MG63 (cell line): Measurements from ENCODE around the gene UBE2R2. TPM values are rescaled to one million over a fixed set of nuclear protein-coding genes. Genes with fewer than 3 reads are reported as not detected.
"Not testable (repeated sequence)": the region's sequence is repeated elsewhere in the genome, so short reads cannot be mapped to it uniquely, and the experiment has no call there.

Source experiments
- DNase-seq: peaks from one replicate; pipeline ENCODE4 v3.0.0-alpha.2; 2020
- H3K27me3 ChIP-seq: fragments of 250-450 bp; sonication (Bioruptor Pico); 2 replicates; pipeline ENCODE4 v1.5.1; 2020; ENCODE audit warnings: mild to moderate bottlenecking, moderate library complexity
- H3K36me3 ChIP-seq: fragments of 250-450 bp; sonication (Bioruptor Pico); 2 replicates; pipeline ENCODE4 v1.5.1; 2020; ENCODE audit warnings: mild to moderate bottlenecking, moderate library complexity
- H3K4me3 ChIP-seq: fragments of 250-450 bp; sonication (Bioruptor Pico); 2 replicates; pipeline ENCODE4 v1.5.1; 2020; ENCODE audit warnings: mild to moderate bottlenecking, moderate library complexity
- H3K9me3 ChIP-seq: fragments of 250-450 bp; sonication (Bioruptor Pico); 2 replicates; pipeline ENCODE4 v1.5.1; 2020; ENCODE audit warnings: mild to moderate bottlenecking, moderate library complexity
- total RNA-seq: library from RNA; depleted of rRNA; stranded (reverse); fragments of >200 nt; shearing (Covaris generic); gene quantifications from 2 replicates; pipeline ENCODE4 v1.2.3, GENCODE V29; 2014; ENCODE audit warnings: low replicate concordance

UBE2R2 gene
- total RNA-seq, 1 experiment from 2014 or later = 15.1 TPM

DNA sequence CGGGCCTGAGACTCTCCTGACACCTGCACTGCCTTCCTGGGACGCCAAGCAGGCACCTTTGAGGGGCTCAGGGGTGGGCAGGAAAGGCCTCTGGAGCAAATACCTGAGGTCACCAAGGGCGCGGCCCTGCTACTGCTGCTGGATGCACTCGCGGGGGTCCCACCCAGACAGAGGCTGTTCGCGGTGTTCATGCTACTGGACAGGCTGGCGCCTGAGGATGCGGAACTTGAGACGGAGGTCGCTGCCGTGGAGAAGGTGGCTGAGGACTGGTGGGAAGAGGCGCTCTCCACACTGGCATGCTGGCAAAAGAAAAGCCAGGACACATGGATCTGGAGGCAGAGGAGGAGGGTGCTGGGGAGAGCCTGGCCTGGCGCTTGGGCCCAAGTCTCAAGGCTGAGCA lies 110.7 kb downstream of the UBE2R2 start:
- Histone ChIP-seq H3K27me3 (no peaks in the 10 kb centered on the region), H3K36me3 (peaks cover 6% of the 10 kb centered on the region), H3K9me3 (no peaks in the 10 kb centered on the region), H3K4me3 (no peak overlapping the region)
- no peak for DNase-seq

DNA sequence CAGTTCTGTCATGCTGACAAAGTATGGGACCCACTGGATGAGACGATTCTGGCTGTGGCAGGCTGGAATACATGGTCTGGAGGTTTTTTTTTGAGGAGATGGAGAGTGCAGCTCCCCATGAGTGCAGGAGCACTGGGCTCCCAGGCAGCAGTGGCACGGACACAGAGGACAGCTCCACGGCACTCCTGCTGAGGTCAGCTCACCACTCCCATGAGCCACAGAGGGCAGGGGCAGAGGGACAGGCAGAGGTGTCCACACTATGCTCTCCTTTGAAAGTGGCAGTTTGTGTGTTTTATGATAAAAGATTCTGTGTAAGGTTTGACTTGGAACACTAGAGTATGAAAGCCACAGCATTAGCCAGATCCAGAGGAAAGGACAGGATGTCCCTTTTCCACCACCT lies 114.4 kb downstream of the UBE2R2 start:
- Histone ChIP-seq H3K36me3 (peaks cover 6% of the 10 kb centered on the region), H3K9me3 (no peaks in the 10 kb centered on the region), H3K27me3 (no peaks in the 10 kb centered on the region), H3K4me3 (no peak overlapping the region)
- DNase-seq = no peak

DNA sequence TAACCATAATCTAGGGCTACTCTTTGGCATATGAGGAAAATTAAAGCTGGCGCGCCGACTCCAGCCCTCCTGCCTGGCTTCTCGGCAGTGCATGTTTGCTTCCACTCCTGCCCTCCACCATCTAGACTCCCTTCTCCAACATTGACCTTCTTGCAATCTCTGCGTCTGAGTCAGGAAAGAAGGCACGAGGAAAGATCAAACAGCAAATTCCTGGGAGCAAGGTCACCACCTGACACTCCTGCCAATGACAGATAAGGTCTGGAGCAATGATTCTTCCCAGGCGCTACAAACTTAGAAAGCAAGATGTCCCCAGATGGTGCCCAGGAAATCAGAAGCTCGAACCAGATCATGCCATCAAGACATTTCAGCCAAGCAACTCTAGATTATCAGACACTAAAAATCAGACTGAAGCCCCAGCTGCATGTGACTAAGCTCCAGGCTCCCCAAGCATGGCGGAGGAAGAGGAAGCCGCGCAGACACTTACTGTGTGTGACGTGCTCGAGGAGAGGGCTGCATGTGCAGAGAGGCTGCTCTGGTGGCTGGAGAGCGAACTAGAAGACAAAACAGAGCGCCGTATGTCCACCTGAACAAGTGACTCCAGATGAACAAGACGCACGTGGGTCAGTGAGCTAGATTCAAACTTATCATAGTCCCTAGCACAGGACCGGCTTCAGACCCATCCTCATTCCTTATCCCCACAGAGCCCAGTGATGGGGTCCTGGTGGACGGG lies 115.3 kb downstream of the UBE2R2 start:
- Histone ChIP-seq H3K27me3 (no peaks in the 10 kb centered on the region), H3K9me3 (no peaks in the 10 kb centered on the region), H3K36me3 (peaks cover 6% of the 10 kb centered on the region), H3K4me3 (no peak overlapping the region)
- no peak for DNase-seq

DNA sequence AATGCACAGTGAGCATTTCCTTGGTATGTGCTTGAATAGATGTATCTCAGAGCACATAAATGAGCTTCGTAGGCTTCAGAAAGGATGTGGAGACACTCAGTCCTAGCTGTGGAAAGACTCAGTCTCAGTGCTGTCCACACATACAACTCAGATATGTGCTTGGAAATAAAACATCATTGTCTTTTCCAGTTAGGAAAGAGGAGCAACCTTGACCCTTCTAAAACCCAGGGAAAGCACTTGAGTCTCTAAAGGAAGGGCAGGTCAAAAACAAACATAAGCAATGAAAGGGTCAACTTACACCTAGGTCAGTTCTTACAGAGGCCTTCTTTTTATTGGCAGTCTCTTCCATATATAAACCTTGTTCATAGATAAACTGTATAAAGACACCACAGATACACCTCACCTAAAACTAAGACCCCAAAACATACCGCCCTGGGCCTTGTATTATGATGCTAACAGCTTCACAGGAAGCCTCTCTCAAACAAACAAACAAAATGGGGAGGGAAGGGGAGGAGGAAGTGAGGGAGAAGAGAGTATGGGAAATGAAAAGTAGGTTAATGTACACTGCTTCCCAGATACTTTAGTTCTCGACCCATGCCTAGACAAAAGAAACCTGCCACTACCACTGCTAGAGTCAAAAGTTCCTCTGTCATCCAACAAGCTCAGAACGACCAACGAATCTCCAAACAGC lies 117.4 kb downstream of the UBE2R2 start:
- H3K36me3 ChIP-seq = peaks cover 6% of the 10 kb centered on the region
- no peaks in the 10 kb centered on the region for H3K9me3 ChIP-seq
- no peaks in the 10 kb centered on the region for H3K27me3 ChIP-seq
- no peak overlapping the region for H3K4me3 ChIP-seq
- no peak for DNase-seq

DNA sequence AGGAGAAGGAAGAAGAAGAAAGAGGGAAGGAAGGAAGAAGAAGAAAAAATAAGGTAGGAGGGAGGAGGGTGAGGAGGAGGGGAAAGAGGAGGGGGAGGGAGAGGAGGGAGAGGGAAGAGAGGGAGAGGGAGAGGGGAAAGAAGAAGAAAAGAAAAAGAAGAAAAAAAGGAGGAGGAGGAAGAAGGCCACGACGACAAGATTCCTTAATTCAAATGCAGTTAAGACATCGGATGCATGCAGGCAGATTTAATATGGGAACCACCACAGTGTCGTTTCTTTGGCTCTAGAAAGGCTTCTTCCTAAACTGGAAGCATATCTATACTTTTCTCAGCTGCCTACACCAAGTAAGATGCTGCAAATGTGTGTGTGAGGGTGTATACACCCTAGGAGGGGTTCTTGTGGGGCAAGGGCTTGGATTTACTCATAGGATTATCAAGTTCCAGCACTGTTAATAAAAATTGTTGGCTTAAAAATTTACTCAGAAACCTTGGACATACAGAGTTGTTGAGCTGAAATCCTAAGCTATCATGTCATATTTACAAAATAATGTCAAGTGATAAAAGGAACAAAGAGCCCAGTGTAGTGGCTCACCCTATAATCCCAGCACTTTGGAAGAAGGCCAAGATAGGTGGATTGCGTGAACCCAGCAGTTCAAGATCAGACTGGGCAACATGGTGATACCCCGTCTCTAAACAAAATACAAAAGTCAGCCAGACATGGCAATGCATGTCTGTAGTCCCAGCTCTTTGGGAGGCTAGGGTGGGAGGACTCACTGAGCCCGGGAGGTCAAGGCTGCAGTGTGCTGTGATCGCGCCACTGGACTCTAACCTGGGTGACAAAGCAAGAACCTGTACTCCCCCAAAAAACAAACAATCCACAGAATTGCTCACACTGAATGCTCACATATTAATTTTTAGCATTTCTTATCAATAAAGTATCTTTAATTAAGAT lies 123.2 kb downstream of the UBE2R2 start:
- H3K9me3 ChIP-seq = no peaks in the 10 kb centered on the region
- no peak for DNase-seq
- no peak overlapping the region for H3K4me3 ChIP-seq
- no peaks in the 10 kb centered on the region for H3K27me3 ChIP-seq
- H3K36me3 ChIP-seq = peaks cover 27% of the 10 kb centered on the region

DNA sequence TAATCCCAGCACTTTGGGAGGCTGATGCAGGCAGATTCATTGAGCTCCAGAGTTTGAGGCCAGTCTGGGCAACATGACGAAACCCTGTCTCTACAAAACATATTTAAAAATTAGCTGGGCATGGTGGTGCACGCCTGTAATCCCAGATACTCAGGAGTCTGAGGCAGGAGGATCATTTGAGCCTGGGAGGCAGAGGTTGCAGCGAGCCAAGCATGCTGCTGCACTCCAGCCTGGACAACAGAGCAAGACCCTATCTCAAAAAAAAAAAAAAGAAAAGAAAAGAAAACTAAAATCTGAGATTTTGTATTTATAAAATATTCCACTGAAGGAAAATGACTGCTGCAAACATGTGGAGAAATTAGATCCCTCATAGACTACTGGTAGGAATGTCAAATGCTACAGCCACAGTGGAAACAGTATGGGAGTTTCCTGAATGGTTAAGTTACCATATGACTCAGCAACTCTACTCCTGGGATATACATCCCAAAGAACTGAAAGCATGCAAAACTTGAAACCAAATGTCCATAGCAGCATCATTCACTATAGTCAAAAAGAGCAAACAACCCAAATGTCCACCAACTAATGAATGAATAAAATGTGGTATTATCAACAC lies 125.6 kb downstream of the UBE2R2 start:
- H3K4me3 ChIP-seq = no peak overlapping the region
- peaks cover 28% of the 10 kb centered on the region for H3K36me3 ChIP-seq
- H3K27me3 ChIP-seq = no peaks in the 10 kb centered on the region
- no peak for DNase-seq
- H3K9me3 ChIP-seq = no peaks in the 10 kb centered on the region

DNA sequence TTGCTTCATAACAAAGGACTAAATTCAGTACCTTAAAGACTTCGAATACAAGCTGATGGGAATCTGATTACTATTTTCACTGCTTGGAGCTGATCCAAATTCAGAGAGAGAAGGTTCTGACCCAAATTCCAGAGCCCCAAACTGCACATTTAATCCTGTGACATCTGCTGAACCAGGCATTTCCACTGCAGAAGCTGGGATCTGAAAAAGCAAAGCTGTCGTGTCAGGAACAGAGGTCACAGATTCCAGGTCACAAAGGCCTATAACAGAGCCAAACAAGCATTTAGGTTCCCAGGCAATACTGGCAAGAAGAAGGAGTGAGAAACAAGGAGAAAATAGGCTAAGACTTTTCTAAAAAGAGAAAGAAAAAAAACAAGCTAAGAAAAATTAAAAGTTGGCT lies 126.4 kb downstream of the UBE2R2 start:
- Histone ChIP-seq H3K9me3 (no peaks in the 10 kb centered on the region), H3K27me3 (no peaks in the 10 kb centered on the region), H3K4me3 (no peak overlapping the region), H3K36me3 (peaks cover 28% of the 10 kb centered on the region)
- no peak for DNase-seq

DNA sequence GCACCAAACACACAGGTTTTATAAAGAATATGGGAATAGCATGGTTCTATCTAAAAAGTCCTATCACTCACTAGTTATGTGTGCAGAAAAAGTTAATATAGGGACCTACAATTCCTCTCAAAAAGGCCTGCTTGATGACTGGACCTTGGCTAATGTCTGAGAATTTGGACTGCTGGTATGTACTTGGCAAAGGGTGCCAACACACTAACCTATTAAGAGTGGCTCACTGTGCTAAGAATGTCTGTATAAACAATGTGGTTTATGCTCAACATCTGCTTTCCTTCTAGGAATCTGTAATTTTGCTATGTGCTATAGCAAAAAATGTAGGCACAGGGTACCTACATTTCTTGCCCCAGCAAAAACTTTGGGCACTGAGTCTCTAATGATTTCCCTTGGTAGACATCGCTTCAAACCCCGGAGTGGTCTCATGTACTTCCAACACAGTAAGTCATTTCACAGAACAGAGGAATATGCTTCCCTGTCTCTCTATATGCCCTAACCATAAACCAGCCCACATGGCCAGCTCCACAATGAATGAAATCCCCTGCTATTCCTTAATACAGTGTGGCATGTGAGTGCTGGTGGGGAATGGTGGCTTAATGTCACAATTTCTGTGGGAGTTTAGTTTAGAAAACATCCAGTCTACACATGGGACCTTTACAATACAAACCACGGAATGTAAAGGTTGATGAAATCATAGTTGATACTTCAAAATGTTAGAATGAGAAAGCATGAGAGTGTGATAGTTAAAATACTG lies 130.0 kb downstream of the UBE2R2 start:
- H3K4me3 ChIP-seq = no peak overlapping the region
- no peaks in the 10 kb centered on the region for H3K9me3 ChIP-seq
- peak; percentile 71 for DNase-seq
- H3K27me3 ChIP-seq = no peaks in the 10 kb centered on the region
- H3K36me3 ChIP-seq = peaks cover 23% of the 10 kb centered on the region

DNA sequence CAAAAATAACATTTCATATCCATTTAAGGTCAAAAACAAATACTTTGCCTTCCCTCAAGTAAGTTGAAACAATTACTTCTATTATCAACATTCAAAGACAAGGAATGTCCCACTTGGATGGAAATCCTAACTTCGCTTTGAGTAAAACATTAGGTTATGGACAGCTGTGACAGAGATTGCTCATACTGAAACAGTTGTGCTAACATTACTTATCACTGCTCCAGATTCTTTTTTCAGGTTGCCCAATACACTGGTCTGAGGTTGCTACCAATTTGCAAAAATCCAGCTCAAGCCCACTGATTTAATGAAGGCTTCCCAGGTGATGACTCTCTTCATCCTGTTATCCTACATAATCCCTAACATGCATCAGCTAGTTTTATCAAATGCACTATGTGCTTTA lies 133.4 kb downstream of the UBE2R2 start:
- DNase-seq = no peak
- no peak overlapping the region for H3K4me3 ChIP-seq
- no peaks in the 10 kb centered on the region for H3K27me3 ChIP-seq
- no peaks in the 10 kb centered on the region for H3K9me3 ChIP-seq
- H3K36me3 ChIP-seq = peaks cover 15% of the 10 kb centered on the region

DNA sequence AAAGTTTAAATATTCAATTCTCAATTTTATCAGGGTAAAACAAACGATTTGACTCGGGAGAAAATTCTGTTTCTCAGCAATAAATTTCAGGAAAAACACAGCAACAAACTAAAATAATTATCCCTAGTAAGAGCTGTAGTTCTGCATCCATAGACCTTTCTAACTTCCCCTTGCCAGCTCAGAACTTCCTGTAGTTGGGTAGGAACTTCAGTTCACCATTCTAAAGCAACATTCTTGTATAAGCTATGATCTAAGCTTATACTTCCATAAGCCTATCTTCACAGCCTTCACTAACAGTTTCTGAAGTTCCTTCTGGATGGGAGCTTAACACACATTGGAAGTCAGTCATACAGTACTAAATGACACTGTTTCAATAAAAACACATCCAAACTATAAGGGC lies 135.1 kb downstream of the UBE2R2 start:
- Histone ChIP-seq H3K4me3 (no peak overlapping the region), H3K9me3 (no peaks in the 10 kb centered on the region), H3K36me3 (peaks cover 11% of the 10 kb centered on the region), H3K27me3 (no peaks in the 10 kb centered on the region)
- no peak for DNase-seq

DNA sequence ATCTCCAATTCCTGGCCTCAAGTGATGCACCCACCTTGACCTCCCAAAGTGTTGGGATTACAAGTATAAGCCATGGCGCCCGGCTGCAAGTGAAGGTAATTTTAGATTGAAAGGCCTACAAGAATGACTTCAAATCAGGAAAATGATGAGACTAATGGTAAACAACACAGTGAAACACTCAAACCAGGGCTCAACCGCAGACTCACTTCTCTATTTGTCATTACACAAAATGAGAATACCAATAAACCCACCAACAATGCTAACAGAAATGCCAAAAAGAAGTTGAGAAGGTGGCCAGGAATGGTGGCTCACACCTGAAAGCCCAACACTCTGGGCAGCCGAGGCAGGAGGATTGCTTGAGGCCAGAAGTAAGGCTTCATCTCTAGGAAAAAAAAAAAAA lies 139.6 kb downstream of the UBE2R2 start:
- Histone ChIP-seq H3K9me3 (no peaks in the 10 kb centered on the region), H3K36me3 (peaks cover 8% of the 10 kb centered on the region), H3K4me3 (no peak overlapping the region), H3K27me3 (no peaks in the 10 kb centered on the region)
- DNase-seq = no peak

DNA sequence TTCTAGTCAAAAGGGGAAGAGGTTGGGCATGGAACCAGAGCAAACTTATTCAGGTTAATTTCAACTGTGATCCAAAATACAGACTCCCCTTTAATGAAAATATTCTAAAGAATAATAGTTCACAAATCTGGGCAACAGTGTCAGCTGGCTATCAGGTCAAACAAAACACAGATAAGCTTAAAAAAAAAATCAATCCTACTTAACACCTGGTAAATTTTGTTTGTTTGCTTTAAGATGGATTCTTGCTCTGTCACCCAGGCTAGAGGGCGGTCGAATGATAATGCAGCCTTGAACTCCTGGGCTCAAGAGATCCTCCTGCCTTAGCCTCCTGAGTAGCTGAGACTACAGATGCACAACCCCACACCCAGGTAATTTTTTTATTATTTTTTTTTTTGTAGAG lies 142.8 kb downstream of the UBE2R2 start:
- Histone ChIP-seq H3K4me3 (no peak overlapping the region), H3K9me3 (no peaks in the 10 kb centered on the region), H3K27me3 (no peaks in the 10 kb centered on the region), H3K36me3 (peaks cover 4% of the 10 kb centered on the region)
- no peak for DNase-seq

DNA sequence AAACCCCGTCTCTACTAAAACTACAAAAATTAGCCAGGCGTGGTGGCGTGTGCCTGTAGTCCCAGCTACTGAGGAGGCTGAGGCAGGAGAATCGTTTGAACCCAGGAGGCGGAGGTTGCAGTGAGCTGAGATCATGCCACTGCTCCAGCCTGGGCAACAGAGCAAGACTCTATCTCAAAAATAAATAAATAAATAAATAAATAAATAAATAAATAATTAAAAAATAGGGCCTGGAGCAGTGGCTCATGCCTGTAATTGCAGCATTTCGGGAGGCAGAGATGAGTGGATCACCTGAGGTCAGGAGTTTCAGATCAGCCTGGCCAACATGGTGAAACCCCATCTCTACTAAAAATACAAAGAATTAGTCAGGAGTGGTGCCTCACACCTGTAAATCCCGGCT lies 145.5 kb downstream of the UBE2R2 start:
- DNase-seq, H3K9me3 ChIP-seq, H3K27me3 ChIP-seq: not testable (repeated sequence)

DNA sequence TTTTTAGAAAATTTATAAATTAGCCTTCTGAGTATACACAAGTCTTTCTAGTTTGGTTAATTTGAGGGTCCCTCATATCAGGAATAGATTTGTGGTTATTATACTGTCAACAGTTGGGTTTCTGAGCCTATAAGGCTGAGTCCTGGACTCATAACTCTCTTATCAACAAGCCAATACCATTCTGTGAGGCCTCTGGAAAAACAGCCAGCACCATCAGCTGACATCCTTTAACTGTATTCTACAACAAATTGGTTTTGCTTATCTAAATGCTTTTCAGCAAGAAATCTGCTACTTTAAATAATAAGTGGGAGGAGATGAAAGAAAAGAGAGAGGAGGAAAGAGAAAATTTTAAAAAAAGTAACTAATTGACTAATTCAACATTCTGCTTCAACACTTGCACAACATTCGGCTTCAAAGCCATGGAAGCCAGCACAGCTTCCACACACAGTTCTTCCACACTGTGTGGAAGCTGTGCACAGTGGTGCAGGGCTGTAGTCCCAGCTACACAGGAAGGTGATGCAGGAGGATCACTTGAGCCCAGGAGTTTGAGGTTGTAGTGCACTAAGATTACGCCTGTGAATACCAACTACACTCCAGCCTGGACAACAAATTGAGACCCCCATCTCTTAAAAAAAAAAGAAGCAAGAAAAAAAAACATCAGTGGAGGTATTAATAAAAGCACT lies 147.3 kb downstream of the UBE2R2 start:
- Histone ChIP-seq H3K4me3 (no peak overlapping the region), H3K27me3 (no peaks in the 10 kb centered on the region), H3K9me3 (no peaks in the 10 kb centered on the region), H3K36me3 (peaks cover 9% of the 10 kb centered on the region)
- DNase-seq = no peak

More for the DNA sequence above, 145.5 kb downstream of the UBE2R2 start:
- not testable (repeated sequence) for H3K4me3 ChIP-seq, H3K36me3 ChIP-seq
